GM12878 (cell line): Measurements from ENCODE around the gene CFAP52.
"Not testable (repeated sequence)": the region's sequence is repeated elsewhere in the genome, so short reads cannot be mapped to it uniquely, and the experiment has no call there.

Source experiments
- ATF3 ChIP-seq: IDR thresholded peaks from 2 replicates; pipeline ENCODE4 v1.6.1; 2011; ENCODE audit warnings: low read depth, mild to moderate bottlenecking, low read length, moderate library complexity, borderline replicate concordance; ENCODE audit errors: extremely low read depth
- BCL11A ChIP-seq: IDR thresholded peaks from 2 replicates; pipeline ENCODE4 v1.6.1; 2011; ENCODE audit warnings: low read depth, low read length
- BRCA1 ChIP-seq: IDR thresholded peaks from 2 replicates; pipeline ENCODE4 v1.6.1; 2011; ENCODE audit warnings: low read depth, low read length, improper control_type of control experiment
- CHD4 ChIP-seq: fragments of 200-600 bp; sonication (generic); IDR thresholded peaks from 2 replicates; pipeline ENCODE4 v1.6.1; 2016; ENCODE audit warnings: mild to moderate bottlenecking
- CREB1 ChIP-seq: IDR thresholded peaks from 2 replicates; pipeline ENCODE4 v1.6.1; 2012; ENCODE audit warnings: low read depth, mild to moderate bottlenecking, inconsistent platforms
- CTCF ChIP-seq, 3 experiments: IDR thresholded peaks in 2 of 3; conservative IDR thresholded peaks in 1 of 3; 2 replicates each; pipeline ENCODE4 v1.5.1; 2011; ENCODE audit warnings: low read depth in 3 of 3, low read length in 3 of 3, mild to moderate bottlenecking in 3 of 3, control low read depth in 2 of 3, moderate library complexity in 2 of 3, inconsistent platforms in 1 of 3, mixed read lengths in 1 of 3; ENCODE audit not compliant: control insufficient read depth in 2 of 3, insufficient read depth in 1 of 3; ENCODE audit errors: extremely low read depth in 1 of 3
- EP300 ChIP-seq, 2 experiments: fragments of 150-350 bp in 1 of 2; IDR thresholded peaks; 2 replicates each; pipeline ENCODE4 v1.6.1; 2011 to 2012; ENCODE audit warnings: low read depth in 2 of 2, low read length in 2 of 2, borderline replicate concordance in 1 of 2, improper control_type of control experiment in 1 of 2, inconsistent platforms in 1 of 2; ENCODE audit not compliant: control insufficient read depth in 1 of 2
- MTA3 ChIP-seq: IDR thresholded peaks from 2 replicates; pipeline ENCODE4 v1.6.1; 2012; ENCODE audit warnings: low read length, inconsistent platforms, borderline replicate concordance
- POLR2A ChIP-seq: IDR thresholded peaks from 2 replicates; pipeline ENCODE4 v1.6.1; 2011; ENCODE audit warnings: low read depth, mild to moderate bottlenecking, low read length
- RFX5 ChIP-seq: IDR thresholded peaks from 2 replicates; pipeline ENCODE4 v1.6.1; 2011; ENCODE audit warnings: low read depth, low read length, improper control_type of control experiment
- SIN3A ChIP-seq: IDR thresholded peaks from 2 replicates; pipeline ENCODE4 v1.6.1; 2012; ENCODE audit warnings: low read depth, low read length, improper control_type of control experiment
- SMAD1 ChIP-seq: fragments of 450-650 bp; IDR thresholded peaks from 2 replicates; pipeline ENCODE4 v1.6.1; 2018; ENCODE audit warnings: mild to moderate bottlenecking, low read depth; ENCODE audit not compliant: partially characterized antibody
- SMC3 ChIP-seq: IDR thresholded peaks from 2 replicates; pipeline ENCODE4 v1.6.1; 2011; ENCODE audit warnings: low read length, improper control_type of control experiment, borderline replicate concordance
- TF ChIP-seq, protein P1 (sequence below): fragments of 450-650 bp; IDR thresholded peaks from 2 replicates; pipeline ENCODE4 v1.6.1; 2016; ENCODE audit warnings: mild to moderate bottlenecking, moderate library complexity, borderline replicate concordance

GRCh38 chr17:9663511-9663910 is 87.1 kb downstream of the CFAP52 start:
- TF ChIP-seq CHD4; EP300 (IDR thresholded peaks at IDR 0.05; ENCODE audit: borderline replicate concordance in 1 of 2, control insufficient read depth in 1 of 2, low read depth in 2 of 2, low read length in 2 of 2); SIN3A; RFX5; ATF3; BRCA1; BCL11A; SMC3; MTA3; CTCF (IDR thresholded peaks at IDR 0.05 in 2 of 3, conservative IDR thresholded peaks at IDR 0.05 in 1 of 3; ENCODE audit: control insufficient read depth in 2 of 3, extremely low read depth in 1 of 3, insufficient read depth in 1 of 3, low read depth in 3 of 3, low read length in 3 of 3); SMAD1; CREB1; POLR2A: not testable (repeated sequence)
- TF ChIP-seq, protein P1, sequence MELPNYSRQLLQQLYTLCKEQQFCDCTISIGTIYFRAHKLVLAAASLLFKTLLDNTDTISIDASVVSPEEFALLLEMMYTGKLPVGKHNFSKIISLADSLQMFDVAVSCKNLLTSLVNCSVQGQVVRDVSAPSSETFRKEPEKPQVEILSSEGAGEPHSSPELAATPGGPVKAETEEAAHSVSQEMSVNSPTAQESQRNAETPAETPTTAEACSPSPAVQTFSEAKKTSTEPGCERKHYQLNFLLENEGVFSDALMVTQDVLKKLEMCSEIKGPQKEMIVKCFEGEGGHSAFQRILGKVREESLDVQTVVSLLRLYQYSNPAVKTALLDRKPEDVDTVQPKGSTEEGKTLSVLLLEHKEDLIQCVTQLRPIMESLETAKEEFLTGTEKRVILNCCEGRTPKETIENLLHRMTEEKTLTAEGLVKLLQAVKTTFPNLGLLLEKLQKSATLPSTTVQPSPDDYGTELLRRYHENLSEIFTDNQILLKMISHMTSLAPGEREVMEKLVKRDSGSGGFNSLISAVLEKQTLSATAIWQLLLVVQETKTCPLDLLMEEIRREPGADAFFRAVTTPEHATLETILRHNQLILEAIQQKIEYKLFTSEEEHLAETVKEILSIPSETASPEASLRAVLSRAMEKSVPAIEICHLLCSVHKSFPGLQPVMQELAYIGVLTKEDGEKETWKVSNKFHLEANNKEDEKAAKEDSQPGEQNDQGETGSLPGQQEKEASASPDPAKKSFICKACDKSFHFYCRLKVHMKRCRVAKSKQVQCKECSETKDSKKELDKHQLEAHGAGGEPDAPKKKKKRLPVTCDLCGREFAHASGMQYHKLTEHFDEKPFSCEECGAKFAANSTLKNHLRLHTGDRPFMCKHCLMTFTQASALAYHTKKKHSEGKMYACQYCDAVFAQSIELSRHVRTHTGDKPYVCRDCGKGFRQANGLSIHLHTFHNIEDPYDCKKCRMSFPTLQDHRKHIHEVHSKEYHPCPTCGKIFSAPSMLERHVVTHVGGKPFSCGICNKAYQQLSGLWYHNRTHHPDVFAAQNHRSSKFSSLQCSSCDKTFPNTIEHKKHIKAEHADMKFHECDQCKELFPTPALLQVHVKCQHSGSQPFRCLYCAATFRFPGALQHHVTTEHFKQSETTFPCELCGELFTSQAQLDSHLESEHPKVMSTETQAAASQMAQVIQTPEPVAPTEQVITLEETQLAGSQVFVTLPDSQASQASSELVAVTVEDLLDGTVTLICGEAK: not testable (repeated sequence)
